K562 (cell line): ENCODE measurements around the gene LLPH. TPM values are rescaled to one million over a fixed set of nuclear protein-coding genes. Genes with fewer than 3 reads are reported as not detected.

ENCODE experiments used
- GABPB2 ChIP-seq: fragments of 250-450 bp; sonication (Bioruptor Pico); conservative IDR thresholded peaks from 2 replicates; pipeline ENCODE4 v1.5.1; 2021; ENCODE audit warnings: mild to moderate bottlenecking
- GATAD2B ChIP-seq: fragments of 450-650 bp; IDR thresholded peaks from 2 replicates; pipeline ENCODE4 v1.6.1; 2017; ENCODE audit warnings: mild to moderate bottlenecking, borderline replicate concordance
- HINFP ChIP-seq: fragments of 450-650 bp; conservative IDR thresholded peaks from 2 replicates; pipeline ENCODE4 v1.6.1; 2016; ENCODE audit warnings: missing genetic modification characterization, low read depth, mild to moderate bottlenecking, control low read depth, missing compliant biosample characterization
- ID3 ChIP-seq, 2 experiments: fragments of 250-450 bp in 1 of 2; fragments of 450-650 bp in 1 of 2; sonication (Bioruptor Pico) in 1 of 2; IDR thresholded peaks; 2 replicates each; pipeline versions ENCODE4 v1.6.1 to v1.8.0; 2016 to 2021; ENCODE audit warnings: mild to moderate bottlenecking in 2 of 2, moderate library complexity in 2 of 2, missing compliant biosample characterization in 1 of 2, missing genetic modification characterization in 1 of 2
- JUN ChIP-seq, 2 experiments: sonication (generic) in 1 of 2; formaldehyde crosslinking in 1 of 2; IDR thresholded peaks; 2 replicates each; pipeline versions ENCODE4 v1.6.1 to v1.8.0; 2012 to 2022; ENCODE audit warnings: borderline replicate concordance in 2 of 2, mild to moderate bottlenecking in 2 of 2, improper control_type of control experiment in 1 of 2, low read depth in 1 of 2, low read length in 1 of 2, missing genetic modification reagents in 1 of 2
- KAT8 ChIP-seq: fragments of 450-650 bp; IDR thresholded peaks from 2 replicates; pipeline ENCODE4 v1.6.1; 2016; ENCODE audit warnings: low read depth, mild to moderate bottlenecking
- MTA3 ChIP-seq: fragments of 450-650 bp; formaldehyde crosslinking; IDR thresholded peaks from 2 replicates; pipeline ENCODE4 v1.6.1; 2017; ENCODE audit warnings: mild to moderate bottlenecking, borderline replicate concordance
- MTF1 ChIP-seq: fragments of 250-450 bp; sonication (Bioruptor Pico); IDR thresholded peaks from 2 replicates; pipeline ENCODE4 v1.9.0; 2021; ENCODE audit warnings: moderate library complexity, mild to moderate bottlenecking, inconsistent platforms, borderline replicate concordance
- NCOA6 ChIP-seq: fragments of 450-650 bp; IDR thresholded peaks from 2 replicates; pipeline ENCODE4 v1.6.1; 2017; ENCODE audit warnings: mild to moderate bottlenecking
- POLR2H ChIP-seq: IDR thresholded peaks from 2 replicates; pipeline ENCODE4 v1.6.1; 2016; ENCODE audit warnings: missing genetic modification characterization, low read depth, mild to moderate bottlenecking, control low read depth, missing compliant biosample characterization, moderate library complexity
- PTRF ChIP-seq: fragments of 450-650 bp; IDR thresholded peaks from 2 replicates; pipeline ENCODE4 v1.6.1; 2016; ENCODE audit warnings: mild to moderate bottlenecking, missing genetic modification characterization, missing compliant biosample characterization
- PTTG1 ChIP-seq: fragments of 450-650 bp; IDR thresholded peaks from 2 replicates; pipeline ENCODE4 v1.6.1; 2016; ENCODE audit warnings: low read depth, mild to moderate bottlenecking, missing genetic modification characterization, missing compliant biosample characterization
- SMC3 ChIP-seq: conservative IDR thresholded peaks from 2 replicates; pipeline ENCODE4 v1.6.1; 2011; ENCODE audit warnings: low read depth, low read length, improper control_type of control experiment; ENCODE audit not compliant: insufficient read depth
- STAT5B ChIP-seq: fragments of 250-450 bp; sonication (Bioruptor Pico); IDR thresholded peaks from 2 replicates; pipeline ENCODE4 v1.8.0; 2021; ENCODE audit warnings: mild to moderate bottlenecking, inconsistent platforms
- TOE1 ChIP-seq, 2 experiments: fragments of 450-650 bp in 1 of 2; sonication (generic) in 1 of 2; formaldehyde crosslinking in 1 of 2; IDR thresholded peaks; 2 replicates each; pipeline versions ENCODE4 v1.7.1 to v1.8.0; 2016 to 2022; ENCODE audit warnings: borderline replicate concordance in 2 of 2, mild to moderate bottlenecking in 2 of 2, antibody characterized with exemption in 1 of 2, inconsistent platforms in 1 of 2, low read depth in 1 of 2, missing genetic modification reagents in 1 of 2, moderate library complexity in 1 of 2
- TRIM24 ChIP-seq, 2 experiments: fragments of 450-650 bp; IDR thresholded peaks; 2 replicates each; pipeline ENCODE4 v1.6.1; 2016
- ZKSCAN3 ChIP-seq: fragments of 250-450 bp; sonication (Bioruptor Pico); IDR thresholded peaks from 2 replicates; pipeline ENCODE4 v1.4.0; 2020
- ZNF408 ChIP-seq: fragments of 250-450 bp; sonication (Bioruptor Pico); IDR thresholded peaks from 2 replicates; pipeline ENCODE4 v1.4.0; 2020; ENCODE audit warnings: low read depth, mild to moderate bottlenecking, moderate library complexity
- ZNF584 ChIP-seq: fragments of 200-800 bp; sonication (Bioruptor generic); IDR thresholded peaks from 2 replicates; pipeline ENCODE4 v1.6.1; 2016; ENCODE audit warnings: low read depth, mild to moderate bottlenecking, missing genetic modification characterization, missing compliant biosample characterization
- ZNF655 ChIP-seq: fragments of 250-450 bp; sonication (Bioruptor Pico); IDR thresholded peaks from 2 replicates; pipeline ENCODE4 v1.5.0; 2021
- polyA plus RNA-seq, 8 experiments: library from polyadenylated mRNA; depleted of rRNA in 4 of 8; stranded (reverse) in 5 of 8; unstranded in 3 of 8; fragments of >200 nt; fragmentation: Nextera tagmentation in 2 of 8; fragmentation: Illumina TruSeq in 1 of 8; extraction: Ambion mirVana in 2 of 8; extraction: Trizol in 1 of 8; gene quantifications; 2 replicates each; pipeline versions ENCODE4 v1.2.1 to v1.2.3, GENCODE V29; 2011 to 2014; ENCODE audit warnings: inconsistent platforms in 1 of 8, missing spikeins in 1 of 8
- total RNA-seq, 7 experiments: library from RNA; depleted of rRNA in 6 of 7; stranded (reverse); fragments of >200 nt in 6 of 7; fragmentation: Illumina TruSeq in 2 of 7; extraction: Trizol in 2 of 7; gene quantifications; 2 replicates each; pipeline versions ENCODE4 v1.2.1 to v1.2.3, GENCODE V29; 2011 to 2021; ENCODE audit warnings: low replicate concordance in 1 of 7
- TF ChIP-seq, protein P1 (sequence below): fragments of 250-450 bp; sonication (Bioruptor Pico); IDR thresholded peaks from 2 replicates; pipeline ENCODE4 v1.4.0; 2020; ENCODE audit warnings: mild to moderate bottlenecking, moderate library complexity, borderline replicate concordance

Gene LLPH
- total and polyA plus RNA-seq, 9 of the 15 experiments (the other 6 are each of a cell fraction or from before 2014, with no cell fraction given): 19.1 to 87.3 (median 59.6) TPM

DNA sequence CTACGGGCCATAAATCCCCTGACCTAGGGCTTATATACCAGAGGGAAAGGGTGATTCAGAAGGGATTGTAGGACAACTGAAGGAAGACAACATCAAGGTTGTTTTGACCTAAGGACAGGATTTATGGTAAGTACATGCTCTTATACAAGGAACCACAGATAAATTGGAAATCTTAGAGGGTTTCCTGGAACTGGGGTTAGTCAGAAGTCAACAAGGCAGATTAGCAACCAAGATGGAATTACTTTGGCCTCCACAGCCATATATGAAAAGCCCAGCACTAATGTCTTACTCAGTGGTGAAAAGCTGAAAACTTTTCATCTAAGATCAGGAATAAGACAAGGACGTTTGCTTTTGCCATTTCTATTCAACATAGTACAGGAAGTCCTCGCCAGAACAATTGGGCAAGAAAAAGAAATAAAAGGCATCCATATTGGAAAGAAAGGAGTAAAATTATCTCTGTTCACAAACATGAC lies 33.8 kb upstream of the LLPH start (continued):
- TF ChIP-seq NCOA6 (no peak), HINFP (tag) (peak; percentile 79), PTRF (tag) (peak; percentile 75; the same call in 1 of the 2 replicates), MTF1 (CRISPR knock-in tag) (no peak), ZNF584 (peak; percentile 89), PTTG1 (tag) (peak; percentile 74; the same call in 1 of the 2 replicates), ZKSCAN3 (CRISPR knock-in tag) (no peak), TRIM24 (IDR thresholded peaks at IDR 0.05) (peak in 1 of 2 experiments; percentile 52; a peak in 2 of 4 replicates), JUN (IDR thresholded peaks at IDR 0.05; ENCODE audit: borderline replicate concordance, low read depth, low read length) (0 out of 2 replicates have a peak, but pooled peaks have one; percentile 47), JUN (CRISPR knock-in tag; IDR thresholded peaks at IDR 0.05; ENCODE audit: borderline replicate concordance) (no peak), POLR2H (tag) (0 out of 2 replicates have a peak, but pooled peaks have one; percentile 66), GATAD2B (no peak), STAT5B (no peak), KAT8 (no peak), ID3 (CRISPR knock-in tag; IDR thresholded peaks at IDR 0.05) (no peak), ID3 (tag; IDR thresholded peaks at IDR 0.05) (peak; percentile 85; the same call in 1 of the 2 replicates), GABPB2 (CRISPR knock-in tag) (no peak), SMC3 (no peak), MTA3 (no peak), TOE1 (IDR thresholded peaks at IDR 0.05; ENCODE audit: borderline replicate concordance) (no peak), TOE1 (CRISPR knock-in tag; IDR thresholded peaks at IDR 0.05; ENCODE audit: borderline replicate concordance, low read depth) (no peak), ZNF408 (CRISPR knock-in tag) (no peak), ZNF655 (CRISPR knock-in tag) (no peak)
- TF ChIP-seq, protein P1, sequence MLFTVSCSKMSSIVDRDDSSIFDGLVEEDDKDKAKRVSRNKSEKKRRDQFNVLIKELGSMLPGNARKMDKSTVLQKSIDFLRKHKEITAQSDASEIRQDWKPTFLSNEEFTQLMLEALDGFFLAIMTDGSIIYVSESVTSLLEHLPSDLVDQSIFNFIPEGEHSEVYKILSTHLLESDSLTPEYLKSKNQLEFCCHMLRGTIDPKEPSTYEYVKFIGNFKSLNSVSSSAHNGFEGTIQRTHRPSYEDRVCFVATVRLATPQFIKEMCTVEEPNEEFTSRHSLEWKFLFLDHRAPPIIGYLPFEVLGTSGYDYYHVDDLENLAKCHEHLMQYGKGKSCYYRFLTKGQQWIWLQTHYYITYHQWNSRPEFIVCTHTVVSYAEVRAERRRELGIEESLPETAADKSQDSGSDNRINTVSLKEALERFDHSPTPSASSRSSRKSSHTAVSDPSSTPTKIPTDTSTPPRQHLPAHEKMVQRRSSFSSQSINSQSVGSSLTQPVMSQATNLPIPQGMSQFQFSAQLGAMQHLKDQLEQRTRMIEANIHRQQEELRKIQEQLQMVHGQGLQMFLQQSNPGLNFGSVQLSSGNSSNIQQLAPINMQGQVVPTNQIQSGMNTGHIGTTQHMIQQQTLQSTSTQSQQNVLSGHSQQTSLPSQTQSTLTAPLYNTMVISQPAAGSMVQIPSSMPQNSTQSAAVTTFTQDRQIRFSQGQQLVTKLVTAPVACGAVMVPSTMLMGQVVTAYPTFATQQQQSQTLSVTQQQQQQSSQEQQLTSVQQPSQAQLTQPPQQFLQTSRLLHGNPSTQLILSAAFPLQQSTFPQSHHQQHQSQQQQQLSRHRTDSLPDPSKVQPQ (CRISPR knock-in tag): no peak
